Chondrocyte (in vitro differentiated cells): Measurements from ENCODE around the gene CELA1. TPM values are rescaled to one million over a fixed set of nuclear protein-coding genes. Genes with fewer than 3 reads are reported as not detected.

ENCODE experiments used
- DNase-seq: peaks from one replicate; pipeline ENCODE4 v3.0.0; 2021; ENCODE audit warnings: mixed read lengths, low spot score
- H3K27ac Mint-ChIP-seq: one replicate; pipeline ENCODE4 v1.8.0; 2021; ENCODE audit warnings: mild to moderate bottlenecking, moderate library complexity, mixed read lengths; ENCODE audit not compliant: unreplicated experiment
- H3K27me3 Mint-ChIP-seq: 2 replicates; pipeline ENCODE4 v1.8.0; 2021; ENCODE audit warnings: low read depth, mixed read lengths
- H3K36me3 Mint-ChIP-seq: 2 replicates; pipeline ENCODE4 v1.8.0; 2021; ENCODE audit warnings: low read depth, mixed read lengths
- H3K4me1 Mint-ChIP-seq: 2 replicates; pipeline ENCODE4 v1.8.0; 2021; ENCODE audit warnings: low read depth, mild to moderate bottlenecking, mixed read lengths
- H3K4me3 Mint-ChIP-seq: one replicate; pipeline ENCODE4 v1.8.0; 2021; ENCODE audit warnings: mild to moderate bottlenecking, moderate library complexity, mixed read lengths; ENCODE audit not compliant: unreplicated experiment
- H3K9me3 Mint-ChIP-seq: 2 replicates; pipeline ENCODE4 v1.8.0; 2021; ENCODE audit warnings: low read depth, mixed read lengths
- total RNA-seq: library from RNA; stranded (reverse); gene quantifications from 3 replicates; pipeline ENCODE4 v1.2.1, GENCODE V29; 2021
- TF ChIP-seq, protein P1 (sequence below): fragments of 200-600 bp; sonication (generic); IDR thresholded peaks from 2 replicates; pipeline ENCODE4 v1.5.0; 2021; ENCODE audit warnings: antibody characterized with exemption, mild to moderate bottlenecking, moderate library complexity

CELA1 gene
- total RNA-seq, 1 donor from 2014 or later, result not detected

GRCh38 chr12:51334764-51335163 is 11.7 kb downstream of the CELA1 start:
- Mint-ChIP-seq H3K4me1 (no peaks in the 10 kb centered on the region), H3K4me3 (no peak overlapping the region), H3K9me3 (no peaks in the 10 kb centered on the region), H3K36me3 (no peaks in the 10 kb centered on the region), H3K27me3 (no peaks in the 10 kb centered on the region), H3K27ac (no peak overlapping the region)
- no peak for DNase-seq
- TF ChIP-seq, protein P1, sequence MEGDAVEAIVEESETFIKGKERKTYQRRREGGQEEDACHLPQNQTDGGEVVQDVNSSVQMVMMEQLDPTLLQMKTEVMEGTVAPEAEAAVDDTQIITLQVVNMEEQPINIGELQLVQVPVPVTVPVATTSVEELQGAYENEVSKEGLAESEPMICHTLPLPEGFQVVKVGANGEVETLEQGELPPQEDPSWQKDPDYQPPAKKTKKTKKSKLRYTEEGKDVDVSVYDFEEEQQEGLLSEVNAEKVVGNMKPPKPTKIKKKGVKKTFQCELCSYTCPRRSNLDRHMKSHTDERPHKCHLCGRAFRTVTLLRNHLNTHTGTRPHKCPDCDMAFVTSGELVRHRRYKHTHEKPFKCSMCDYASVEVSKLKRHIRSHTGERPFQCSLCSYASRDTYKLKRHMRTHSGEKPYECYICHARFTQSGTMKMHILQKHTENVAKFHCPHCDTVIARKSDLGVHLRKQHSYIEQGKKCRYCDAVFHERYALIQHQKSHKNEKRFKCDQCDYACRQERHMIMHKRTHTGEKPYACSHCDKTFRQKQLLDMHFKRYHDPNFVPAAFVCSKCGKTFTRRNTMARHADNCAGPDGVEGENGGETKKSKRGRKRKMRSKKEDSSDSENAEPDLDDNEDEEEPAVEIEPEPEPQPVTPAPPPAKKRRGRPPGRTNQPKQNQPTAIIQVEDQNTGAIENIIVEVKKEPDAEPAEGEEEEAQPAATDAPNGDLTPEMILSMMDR, result no peak

DNA sequence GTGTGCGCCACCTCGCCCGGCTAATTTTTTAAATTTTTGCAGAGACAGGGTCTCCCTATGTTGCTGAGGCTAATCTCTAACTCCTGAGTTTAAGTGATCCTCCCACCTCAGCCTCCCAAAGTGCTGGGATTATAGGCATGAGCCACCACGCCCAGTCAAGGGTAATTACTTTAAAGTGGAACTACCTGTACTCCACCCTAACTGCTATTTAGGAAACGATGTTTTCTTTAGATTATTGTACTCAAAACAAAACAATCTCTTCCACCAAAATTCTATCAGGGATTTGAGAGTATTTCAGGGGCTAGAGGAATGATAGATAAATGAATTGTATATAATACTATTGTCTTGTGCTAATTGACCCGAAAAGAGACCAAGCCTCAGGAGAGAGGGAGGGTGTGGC is 12.9 kb downstream of the CELA1 start:
- no peaks in the 10 kb centered on the region for H3K9me3 Mint-ChIP-seq
- no peak overlapping the region for H3K4me3 Mint-ChIP-seq
- no peaks in the 10 kb centered on the region for H3K36me3 Mint-ChIP-seq
- no peak for DNase-seq
- no peaks in the 10 kb centered on the region for H3K4me1 Mint-ChIP-seq
- H3K27me3 Mint-ChIP-seq, result no peaks in the 10 kb centered on the region
- TF ChIP-seq, protein P1, result no peak
- H3K27ac Mint-ChIP-seq, result no peak overlapping the region

DNA sequence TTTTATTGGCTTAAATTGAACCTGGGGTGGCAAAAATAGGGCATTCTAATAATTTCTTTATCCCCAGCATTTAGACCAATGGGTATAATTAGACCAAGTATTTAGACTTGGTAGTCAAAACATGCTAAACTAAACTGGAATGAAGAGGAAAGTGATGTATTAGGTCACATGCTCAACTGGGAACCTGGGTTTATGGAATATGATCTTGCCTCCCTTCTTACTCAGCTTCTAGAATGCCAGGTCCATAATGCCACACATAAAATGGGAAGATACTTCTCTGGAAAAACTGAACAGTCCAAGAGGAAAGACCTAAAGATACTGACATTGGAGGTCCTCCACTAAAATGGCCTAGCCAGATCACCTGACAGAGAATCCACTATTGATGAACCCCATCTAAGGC is 16.3 kb downstream of the CELA1 start:
- Mint-ChIP-seq H3K4me3 (no peak overlapping the region), H3K27ac (no peak overlapping the region), H3K9me3 (no peaks in the 10 kb centered on the region), H3K27me3 (no peaks in the 10 kb centered on the region), H3K4me1 (peaks cover 8% of the 10 kb centered on the region), H3K36me3 (no peaks in the 10 kb centered on the region)
- DNase-seq, result no peak
- TF ChIP-seq, protein P1, result no peak

- H3K4me3 Mint-ChIP-seq, result no peak overlapping the region
- peaks cover 8% of the 10 kb centered on the region for H3K4me1 Mint-ChIP-seq
- DNase-seq, result no peak
- H3K27me3 Mint-ChIP-seq, result no peaks in the 10 kb centered on the region
- H3K36me3 Mint-ChIP-seq, result no peaks in the 10 kb centered on the region
- no peaks in the 10 kb centered on the region for H3K9me3 Mint-ChIP-seq
- H3K27ac Mint-ChIP-seq, result no peak overlapping the region
- TF ChIP-seq, protein P1, result no peak
Observed at GRCh38 chr12:51329742-51330141, 16.7 kb downstream of the CELA1 start.

DNA sequence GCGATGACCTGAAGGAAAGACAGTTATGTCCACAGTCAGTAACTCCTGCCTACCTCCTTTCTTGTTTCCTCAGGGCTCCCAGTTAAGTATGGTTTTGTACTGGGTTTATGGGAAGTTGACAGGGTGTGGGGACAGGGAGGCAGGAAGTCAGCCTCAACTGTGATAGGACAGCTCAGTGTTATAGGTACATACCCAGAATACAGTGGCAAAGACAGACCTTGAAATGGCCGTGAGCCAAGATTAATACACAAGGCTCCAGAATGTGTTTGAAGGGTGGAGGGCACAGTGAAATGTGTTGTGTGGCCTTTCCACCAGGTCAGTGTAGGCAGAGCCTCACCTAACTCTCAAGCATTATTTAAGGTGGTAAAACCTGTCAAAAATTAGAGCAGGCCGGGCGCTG is 17.9 kb downstream of the CELA1 start:
- H3K27ac Mint-ChIP-seq, result no peak overlapping the region
- DNase-seq, result no peak
- no peaks in the 10 kb centered on the region for H3K9me3 Mint-ChIP-seq
- H3K36me3 Mint-ChIP-seq, result no peaks in the 10 kb centered on the region
- no peaks in the 10 kb centered on the region for H3K27me3 Mint-ChIP-seq
- no peak overlapping the region for H3K4me3 Mint-ChIP-seq
- peaks cover 8% of the 10 kb centered on the region for H3K4me1 Mint-ChIP-seq
- TF ChIP-seq, protein P1, result no peak
